Measurements from ENCODE around the gene PSMG2. TPM values are rescaled to one million over a fixed set of nuclear protein-coding genes. Genes with fewer than 3 reads are reported as not detected.

The PSMG2 gene
- total RNA-seq, 1 experiment from 2014 or later = 125 TPM

GRCh38 chr18:12773369-12773768 is 70.5 kb downstream of the PSMG2 start:
- no peaks in the 10 kb centered on the region for H3K36me3 ChIP-seq (ENCODE audit: insufficient read depth, low read length)
- no peaks in the 10 kb centered on the region for H3K9me2 ChIP-seq (replicated peaks; ENCODE audit: insufficient read depth, low read length)
- H3K9ac ChIP-seq (ENCODE audit: low read length) = no peak overlapping the region
- peaks cover 5% of the 10 kb centered on the region for H3K4me1 ChIP-seq (ENCODE audit: low read length)
- no peak for DNase-seq
- no peak overlapping the region for H3K4me3 ChIP-seq (ENCODE audit: low read length)
- no peak overlapping the region for H3K4me2 ChIP-seq (ENCODE audit: low read depth, low read length, poor library complexity, severe bottlenecking)
- H3K79me2 ChIP-seq (ENCODE audit: low read length) = no peaks in the 10 kb centered on the region
- H3K27ac ChIP-seq (ENCODE audit: low read length) = no peak overlapping the region
- H3K27me3 ChIP-seq (ENCODE audit: low read length) = no peaks in the 10 kb centered on the region; the same call in 1 of the 2 replicates
- no peaks in the 10 kb centered on the region for H4K20me1 ChIP-seq (ENCODE audit: insufficient read depth, low read depth, low read length)
- H3K9me3 ChIP-seq (ENCODE audit: low read length) = no peaks in the 10 kb centered on the region
- H2AFZ ChIP-seq (ENCODE audit: low read length) = no peak overlapping the region

DNA sequence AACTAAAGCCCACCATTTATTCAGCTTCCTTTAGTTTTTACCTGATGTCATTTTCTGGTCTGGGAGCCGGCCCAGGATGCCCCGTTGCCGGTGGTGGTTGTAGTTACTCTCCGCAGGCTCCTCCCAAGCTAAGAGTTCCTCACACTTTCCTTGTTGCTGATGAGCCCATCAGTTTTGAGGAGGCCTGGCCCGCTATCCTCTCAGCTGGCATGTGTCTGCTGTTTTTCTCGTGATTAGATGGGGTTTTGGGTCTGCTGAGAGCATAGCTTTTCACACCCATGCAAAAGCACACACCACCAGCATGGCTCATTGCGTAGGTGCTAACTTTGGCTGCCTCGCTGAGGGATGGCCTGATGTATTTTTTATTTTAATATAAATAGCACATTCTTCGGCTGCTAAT is 72.1 kb downstream of the PSMG2 start:
- no peak overlapping the region for H2AFZ ChIP-seq (ENCODE audit: low read length)
- H3K4me3 ChIP-seq (ENCODE audit: low read length) = no peak overlapping the region
- no peak overlapping the region for H3K9ac ChIP-seq (ENCODE audit: low read length)
- H3K36me3 ChIP-seq (ENCODE audit: insufficient read depth, low read length) = no peaks in the 10 kb centered on the region
- H3K4me2 ChIP-seq (ENCODE audit: low read depth, low read length, poor library complexity, severe bottlenecking) = no peak overlapping the region
- no peaks in the 10 kb centered on the region for H4K20me1 ChIP-seq (ENCODE audit: insufficient read depth, low read depth, low read length)
- no peaks in the 10 kb centered on the region for H3K79me2 ChIP-seq (ENCODE audit: low read length)
- no peaks in the 10 kb centered on the region; the same call in 1 of the 2 replicates for H3K27me3 ChIP-seq (ENCODE audit: low read length)
- H3K9me3 ChIP-seq (ENCODE audit: low read length) = no peaks in the 10 kb centered on the region
- DNase-seq = no peak
- no peaks in the 10 kb centered on the region for H3K9me2 ChIP-seq (replicated peaks; ENCODE audit: insufficient read depth, low read length)
- H3K4me1 ChIP-seq (ENCODE audit: low read length) = peaks cover 5% of the 10 kb centered on the region
- no peak overlapping the region for H3K27ac ChIP-seq (ENCODE audit: low read length)

Small RNAs within 50 kb of the gene (small RNA-seq; reads per million reads assigned to genes)
- not detected for gene RF00019

Other genes starting within 250 kb of the PSMG2 start
- gene SPIRE1, start 44.9 kb upstream of the PSMG2 start, total RNA-seq (2014; rRNA removed; shearing (Covaris generic); ENCODE audit: low replicate concordance) = 2.5 and 7.3 TPM in 2 replicates
- gene CEP76, start 319 bp upstream of the PSMG2 start, total RNA-seq (2014; rRNA removed; shearing (Covaris generic); ENCODE audit: low replicate concordance) = 13.1 and 13.5 TPM in 2 replicates
- gene PTPN2, start 181.2 kb downstream of the PSMG2 start, total RNA-seq (2014; rRNA removed; shearing (Covaris generic); ENCODE audit: low replicate concordance) = 72.2 and 85.2 TPM in 2 replicates
- gene SEH1L, start 245.0 kb downstream of the PSMG2 start, total RNA-seq (2014; rRNA removed; shearing (Covaris generic); ENCODE audit: low replicate concordance) = 58.8 and 64.4 TPM in 2 replicates